A549 (cell line): ENCODE measurements around the gene MINDY3.

Experiments
- CEBPB ChIP-seq, 2 experiments: fragments of >200 bp in 1 of 2; sonication (Bioruptor Twin) in 1 of 2; formaldehyde crosslinking in 1 of 2; IDR thresholded peaks; 2 replicates each; pipeline ENCODE4 v1.6.1; 2012 to 2016
- FOSL2 ChIP-seq, 2 experiments: fragments of 450-650 bp in 1 of 2; fragments of >200 bp in 1 of 2; sonication (Bioruptor Twin) in 1 of 2; formaldehyde crosslinking; IDR thresholded peaks; 2 replicates each; pipeline versions ENCODE4 v1.5.0 to v1.6.1; 2016 to 2020; ENCODE audit warnings: mild to moderate bottlenecking in 1 of 2, moderate library complexity in 1 of 2
- HOXA7 ChIP-seq: fragments of 250-450 bp; sonication (Bioruptor Pico); IDR thresholded peaks from 2 replicates; pipeline ENCODE4 v1.5.0; 2020; ENCODE audit warnings: mild to moderate bottlenecking, moderate library complexity
- MYC ChIP-seq: IDR thresholded peaks from 2 replicates; pipeline ENCODE4 v1.6.1; 2012; ENCODE audit warnings: mild to moderate bottlenecking, inconsistent platforms, low read length, improper control_type of control experiment, borderline replicate concordance
- NPAS2 ChIP-seq: fragments of 250-450 bp; sonication (Bioruptor Pico); IDR thresholded peaks from 2 replicates; pipeline ENCODE4 v1.8.0; 2022; ENCODE audit warnings: mild to moderate bottlenecking, moderate library complexity, borderline replicate concordance
- POLR2A ChIP-seq: IDR thresholded peaks from 2 replicates; pipeline ENCODE4 v1.6.1; 2012; ENCODE audit warnings: mild to moderate bottlenecking, low read length
- RAD21 ChIP-seq, 2 experiments: fragments of >200 bp in 1 of 2; sonication (Bioruptor Twin) in 1 of 2; formaldehyde crosslinking in 1 of 2; IDR thresholded peaks in 1 of 2; conservative IDR thresholded peaks in 1 of 2; 2 replicates in 1 of 2; 3 replicates in 1 of 2; pipeline ENCODE4 v1.6.1; 2012 to 2018; ENCODE audit warnings: inconsistent platforms in 1 of 2
- SMC3 ChIP-seq: fragments of >200 bp; sonication (Bioruptor Twin); formaldehyde crosslinking; IDR thresholded peaks from 3 replicates; pipeline ENCODE4 v1.6.1; 2018; ENCODE audit warnings: inconsistent platforms
- TP53 ChIP-seq: fragments of 250-450 bp; sonication (Bioruptor Pico); IDR thresholded peaks from 2 replicates; pipeline ENCODE4 v1.5.0; 2021; ENCODE audit warnings: mild to moderate bottlenecking, moderate library complexity
- TF ChIP-seq, protein P1 (sequence below): fragments of >200 bp; sonication (Bioruptor Twin); formaldehyde crosslinking; IDR thresholded peaks from 3 replicates; pipeline ENCODE4 v1.5.1; 2016
- TF ChIP-seq, protein P2 (sequence below): fragments of >200 bp; sonication (Bioruptor Twin); formaldehyde crosslinking; IDR thresholded peaks from 3 replicates; pipeline ENCODE4 v1.6.1; 2016
- TF ChIP-seq, protein P3 (sequence below): fragments of 200-600 bp; sonication (generic); IDR thresholded peaks from 2 replicates; pipeline ENCODE4 v1.6.1; 2016; ENCODE audit warnings: antibody characterized with exemption, mild to moderate bottlenecking, moderate library complexity
- TF ChIP-seq, protein P4 (sequence below): fragments of 450-650 bp; IDR thresholded peaks from 2 replicates; pipeline ENCODE4 v1.6.1; 2014; ENCODE audit warnings: antibody characterized with exemption

DNA sequence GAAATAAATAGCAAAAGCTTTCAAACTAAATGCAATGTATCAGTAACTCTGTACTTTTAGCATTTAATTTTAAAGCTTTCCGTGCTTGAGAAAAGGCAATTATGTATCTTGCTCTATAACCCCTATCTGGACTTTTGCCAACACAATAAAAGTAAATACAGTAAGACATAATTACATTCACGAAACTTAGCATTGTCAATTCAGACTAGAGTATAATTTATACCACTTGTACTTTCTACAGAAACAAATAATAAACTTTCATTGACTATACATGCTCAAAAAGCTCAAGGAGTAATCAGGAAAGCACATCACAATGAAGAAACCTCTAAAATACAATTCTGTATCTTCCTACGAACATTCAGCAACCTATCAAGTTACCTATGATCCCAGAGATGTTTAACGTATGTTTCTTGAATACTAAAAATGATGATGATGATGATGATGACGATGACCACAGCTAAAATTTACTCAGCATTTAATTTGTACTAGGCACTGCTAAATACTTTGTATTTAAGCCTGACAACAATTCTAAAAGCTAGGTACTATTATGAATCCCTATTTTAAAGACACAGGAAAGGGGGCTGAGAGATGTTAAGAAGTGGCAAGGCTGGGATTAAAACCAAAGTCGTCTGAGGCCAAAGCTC, 44.9 kb downstream of the MINDY3 start:
- TF ChIP-seq SMC3 (no peak), MYC (no peak), RAD21 (conservative IDR thresholded peaks at IDR 0.05 in 1 of 2, IDR thresholded peaks at IDR 0.05 in 1 of 2) (no peak), CEBPB (IDR thresholded peaks at IDR 0.05) (no peak), NPAS2 (CRISPR knock-in tag) (no peak), TP53 (CRISPR knock-in tag) (no peak), HOXA7 (no peak), POLR2A (no peak), FOSL2 (IDR thresholded peaks at IDR 0.05) (no peak), FOSL2 (CRISPR knock-in tag; IDR thresholded peaks at IDR 0.05) (no peak)
- TF ChIP-seq, protein P1, sequence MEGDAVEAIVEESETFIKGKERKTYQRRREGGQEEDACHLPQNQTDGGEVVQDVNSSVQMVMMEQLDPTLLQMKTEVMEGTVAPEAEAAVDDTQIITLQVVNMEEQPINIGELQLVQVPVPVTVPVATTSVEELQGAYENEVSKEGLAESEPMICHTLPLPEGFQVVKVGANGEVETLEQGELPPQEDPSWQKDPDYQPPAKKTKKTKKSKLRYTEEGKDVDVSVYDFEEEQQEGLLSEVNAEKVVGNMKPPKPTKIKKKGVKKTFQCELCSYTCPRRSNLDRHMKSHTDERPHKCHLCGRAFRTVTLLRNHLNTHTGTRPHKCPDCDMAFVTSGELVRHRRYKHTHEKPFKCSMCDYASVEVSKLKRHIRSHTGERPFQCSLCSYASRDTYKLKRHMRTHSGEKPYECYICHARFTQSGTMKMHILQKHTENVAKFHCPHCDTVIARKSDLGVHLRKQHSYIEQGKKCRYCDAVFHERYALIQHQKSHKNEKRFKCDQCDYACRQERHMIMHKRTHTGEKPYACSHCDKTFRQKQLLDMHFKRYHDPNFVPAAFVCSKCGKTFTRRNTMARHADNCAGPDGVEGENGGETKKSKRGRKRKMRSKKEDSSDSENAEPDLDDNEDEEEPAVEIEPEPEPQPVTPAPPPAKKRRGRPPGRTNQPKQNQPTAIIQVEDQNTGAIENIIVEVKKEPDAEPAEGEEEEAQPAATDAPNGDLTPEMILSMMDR = no peak
- TF ChIP-seq, protein P2, sequence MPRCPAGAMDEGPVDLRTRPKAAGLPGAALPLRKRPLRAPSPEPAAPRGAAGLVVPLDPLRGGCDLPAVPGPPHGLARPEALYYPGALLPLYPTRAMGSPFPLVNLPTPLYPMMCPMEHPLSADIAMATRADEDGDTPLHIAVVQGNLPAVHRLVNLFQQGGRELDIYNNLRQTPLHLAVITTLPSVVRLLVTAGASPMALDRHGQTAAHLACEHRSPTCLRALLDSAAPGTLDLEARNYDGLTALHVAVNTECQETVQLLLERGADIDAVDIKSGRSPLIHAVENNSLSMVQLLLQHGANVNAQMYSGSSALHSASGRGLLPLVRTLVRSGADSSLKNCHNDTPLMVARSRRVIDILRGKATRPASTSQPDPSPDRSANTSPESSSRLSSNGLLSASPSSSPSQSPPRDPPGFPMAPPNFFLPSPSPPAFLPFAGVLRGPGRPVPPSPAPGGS = no peak
- TF ChIP-seq, protein P3, sequence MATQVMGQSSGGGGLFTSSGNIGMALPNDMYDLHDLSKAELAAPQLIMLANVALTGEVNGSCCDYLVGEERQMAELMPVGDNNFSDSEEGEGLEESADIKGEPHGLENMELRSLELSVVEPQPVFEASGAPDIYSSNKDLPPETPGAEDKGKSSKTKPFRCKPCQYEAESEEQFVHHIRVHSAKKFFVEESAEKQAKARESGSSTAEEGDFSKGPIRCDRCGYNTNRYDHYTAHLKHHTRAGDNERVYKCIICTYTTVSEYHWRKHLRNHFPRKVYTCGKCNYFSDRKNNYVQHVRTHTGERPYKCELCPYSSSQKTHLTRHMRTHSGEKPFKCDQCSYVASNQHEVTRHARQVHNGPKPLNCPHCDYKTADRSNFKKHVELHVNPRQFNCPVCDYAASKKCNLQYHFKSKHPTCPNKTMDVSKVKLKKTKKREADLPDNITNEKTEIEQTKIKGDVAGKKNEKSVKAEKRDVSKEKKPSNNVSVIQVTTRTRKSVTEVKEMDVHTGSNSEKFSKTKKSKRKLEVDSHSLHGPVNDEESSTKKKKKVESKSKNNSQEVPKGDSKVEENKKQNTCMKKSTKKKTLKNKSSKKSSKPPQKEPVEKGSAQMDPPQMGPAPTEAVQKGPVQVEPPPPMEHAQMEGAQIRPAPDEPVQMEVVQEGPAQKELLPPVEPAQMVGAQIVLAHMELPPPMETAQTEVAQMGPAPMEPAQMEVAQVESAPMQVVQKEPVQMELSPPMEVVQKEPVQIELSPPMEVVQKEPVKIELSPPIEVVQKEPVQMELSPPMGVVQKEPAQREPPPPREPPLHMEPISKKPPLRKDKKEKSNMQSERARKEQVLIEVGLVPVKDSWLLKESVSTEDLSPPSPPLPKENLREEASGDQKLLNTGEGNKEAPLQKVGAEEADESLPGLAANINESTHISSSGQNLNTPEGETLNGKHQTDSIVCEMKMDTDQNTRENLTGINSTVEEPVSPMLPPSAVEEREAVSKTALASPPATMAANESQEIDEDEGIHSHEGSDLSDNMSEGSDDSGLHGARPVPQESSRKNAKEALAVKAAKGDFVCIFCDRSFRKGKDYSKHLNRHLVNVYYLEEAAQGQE = no peak
- TF ChIP-seq, protein P4, sequence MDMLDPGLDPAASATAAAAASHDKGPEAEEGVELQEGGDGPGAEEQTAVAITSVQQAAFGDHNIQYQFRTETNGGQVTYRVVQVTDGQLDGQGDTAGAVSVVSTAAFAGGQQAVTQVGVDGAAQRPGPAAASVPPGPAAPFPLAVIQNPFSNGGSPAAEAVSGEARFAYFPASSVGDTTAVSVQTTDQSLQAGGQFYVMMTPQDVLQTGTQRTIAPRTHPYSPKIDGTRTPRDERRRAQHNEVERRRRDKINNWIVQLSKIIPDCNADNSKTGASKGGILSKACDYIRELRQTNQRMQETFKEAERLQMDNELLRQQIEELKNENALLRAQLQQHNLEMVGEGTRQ = no peak
